GM19193 (cell line): Measurements from ENCODE around the gene PRR14L.

ENCODE experiments used
- POLR2A ChIP-seq: IDR thresholded peaks from 4 replicates; pipeline ENCODE4 v1.6.1; 2011; ENCODE audit not compliant: insufficient read depth, insufficient read length; ENCODE audit errors: extremely low read depth

PRR14L gene

DNA sequence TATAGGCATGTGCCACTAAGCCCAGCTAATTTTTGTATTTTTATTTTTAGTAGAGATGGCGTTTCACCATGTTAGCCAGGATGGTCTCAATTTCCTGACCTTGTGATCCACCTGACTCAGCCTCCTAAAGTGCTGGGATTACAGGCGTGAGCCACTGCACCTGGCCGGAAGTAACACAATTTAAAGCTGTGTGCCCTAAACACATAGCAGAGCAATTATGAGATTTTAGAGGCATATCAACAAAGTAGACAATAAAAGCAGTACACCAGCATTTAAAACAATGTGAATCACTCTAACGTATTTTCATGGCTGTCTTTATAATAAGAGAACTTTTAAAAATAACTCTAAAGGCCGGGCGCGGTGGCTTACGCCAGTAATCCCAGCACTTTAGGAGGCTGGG lies 42.4 kb downstream of the PRR14L start:
- no peak for TF ChIP-seq POLR2A

DNA sequence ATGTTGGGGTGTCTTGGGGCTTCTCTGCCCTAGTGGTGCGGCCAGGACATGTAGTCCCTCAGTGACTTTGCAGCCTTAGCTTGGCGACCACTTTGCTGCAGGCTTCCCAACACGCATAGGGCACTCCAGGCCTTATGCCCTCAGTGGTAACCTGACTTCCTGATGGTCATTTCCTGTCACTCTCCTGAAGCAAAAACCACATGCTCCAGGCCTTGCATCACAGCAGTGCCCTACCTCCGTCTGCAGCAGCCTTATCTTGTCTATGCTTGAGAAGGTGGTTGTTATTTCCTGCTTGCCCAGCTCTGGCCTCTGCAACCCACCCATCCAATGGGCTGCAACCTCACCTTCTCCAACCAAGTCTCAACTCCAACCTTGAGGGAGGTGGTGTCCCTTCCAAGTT lies 54.5 kb downstream of the PRR14L start:
- TF ChIP-seq POLR2A, result no peak

- no peak for TF ChIP-seq POLR2A
These were observed 57.6 kb downstream of the PRR14L start for GRCh38 chr22:31692186-31692886.

- TF ChIP-seq POLR2A, result no peak
These were observed 58.5 kb downstream of the PRR14L start for GRCh38 chr22:31691408-31691807.

DNA sequence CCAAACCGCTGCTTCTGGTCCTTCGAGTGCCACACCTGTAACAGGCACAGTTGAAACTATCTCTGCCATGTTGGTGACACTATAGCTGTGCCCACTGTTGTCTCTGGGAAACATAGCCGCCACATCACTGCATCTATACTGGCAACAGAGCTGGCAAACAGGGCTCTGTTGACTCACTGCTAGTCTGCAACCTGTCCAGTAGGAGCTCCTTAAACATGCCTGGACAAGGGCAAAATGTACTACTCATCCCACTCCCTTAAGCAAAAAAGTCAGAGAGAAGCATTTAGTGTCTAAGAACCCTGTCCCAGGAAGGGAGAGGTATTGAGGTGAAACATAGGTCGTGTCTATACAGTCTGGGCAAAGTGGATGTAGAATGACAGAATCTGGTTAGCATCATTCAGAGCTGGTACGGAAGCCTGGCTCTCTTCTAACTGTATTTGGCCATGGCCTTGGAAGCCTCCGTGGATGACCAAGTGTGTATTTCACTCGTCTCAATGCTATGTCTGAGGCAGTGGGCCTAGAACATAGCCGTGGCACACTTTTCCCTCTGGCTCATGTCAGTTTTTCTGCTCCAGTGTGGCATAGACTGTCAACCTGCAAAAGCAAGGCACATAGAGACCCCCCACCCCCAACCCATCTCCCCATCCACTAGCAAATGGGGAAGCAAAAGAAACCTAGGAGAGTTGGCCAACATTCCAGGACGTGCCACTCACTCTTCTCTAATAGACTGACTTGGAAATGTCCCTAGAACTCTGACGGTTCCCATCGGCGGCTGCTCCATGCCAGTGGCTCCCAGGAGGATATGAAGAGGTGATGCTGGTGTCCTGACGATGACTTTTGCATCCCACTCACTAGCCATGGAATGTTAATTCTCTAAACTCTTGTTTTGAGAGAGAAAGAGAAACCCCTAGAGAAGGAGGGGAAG lies 66.5 kb downstream of the PRR14L start:
- TF ChIP-seq POLR2A, result no peak

GRCh38 chr22:31682751-31683150 lies 67.2 kb downstream of the PRR14L start:
- TF ChIP-seq POLR2A, result no peak

DNA sequence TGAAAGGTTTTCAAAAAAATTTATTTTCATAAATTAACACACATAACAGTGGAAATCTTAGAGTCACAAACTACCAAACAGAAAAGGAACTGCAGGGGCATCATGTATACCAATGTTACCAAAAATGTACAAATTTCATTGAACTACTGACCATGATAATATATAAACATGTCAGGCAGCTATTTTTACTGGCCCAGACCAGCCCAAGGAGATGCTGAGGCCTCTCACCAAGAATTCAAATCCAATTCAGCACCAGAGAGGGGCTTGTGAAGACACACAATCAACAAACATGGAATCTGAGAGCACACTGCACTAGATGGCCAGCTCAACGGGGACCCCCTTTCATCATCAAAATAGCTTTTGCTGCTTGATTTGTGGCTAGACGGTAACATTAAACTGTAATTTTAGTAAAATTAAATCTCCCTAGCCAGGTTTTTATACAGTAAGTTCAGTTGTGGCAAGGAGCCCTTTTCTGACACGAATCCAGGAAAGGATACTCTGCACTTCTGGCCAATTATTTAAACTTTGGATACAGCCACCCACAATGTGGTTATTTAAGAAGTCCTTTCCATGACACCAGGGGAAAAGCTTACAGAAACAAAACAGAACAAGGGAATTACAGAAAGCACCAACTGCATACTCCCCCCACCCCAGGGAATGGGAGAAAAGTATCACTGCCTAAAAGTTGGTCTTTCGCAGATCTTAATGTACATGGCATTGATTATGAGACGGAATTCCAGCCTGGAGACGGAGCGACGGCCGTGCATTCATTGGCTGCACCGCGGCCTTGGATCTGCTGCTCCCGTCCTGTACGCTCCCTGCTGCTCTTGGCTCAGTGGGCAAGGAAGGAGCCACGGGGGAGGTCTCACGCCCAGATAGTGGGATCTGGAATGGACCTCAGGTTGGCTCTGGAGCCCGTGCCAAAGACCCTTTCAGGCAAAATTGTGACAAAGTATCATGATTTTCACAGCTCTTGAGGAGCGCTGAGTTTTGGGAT lies 68.3 kb downstream of the PRR14L start:
- TF ChIP-seq POLR2A, result no peak

DNA sequence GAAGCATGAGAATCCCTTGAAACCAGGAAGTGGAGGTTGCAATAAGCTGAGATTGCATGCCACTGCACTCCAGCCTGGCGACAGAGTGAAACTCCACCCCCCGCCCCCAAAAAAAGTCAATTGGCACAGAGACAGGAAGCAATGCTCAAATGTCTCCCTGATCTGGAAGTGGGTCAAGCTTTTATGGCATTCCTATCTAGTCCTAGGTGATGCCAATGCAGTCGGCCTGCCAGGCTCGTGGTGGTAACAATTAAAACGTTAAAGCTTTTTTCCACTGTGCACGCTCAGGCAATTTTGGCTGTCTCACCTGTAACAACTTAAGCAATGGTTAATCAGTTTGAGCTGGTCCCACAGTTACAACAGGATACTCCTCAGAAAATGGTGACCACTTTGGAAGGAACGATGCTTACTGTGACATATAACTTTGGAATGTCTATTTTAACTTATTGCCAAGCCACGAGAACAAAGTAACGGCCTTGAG lies 69.0 kb downstream of the PRR14L start:
- no peak for TF ChIP-seq POLR2A

DNA sequence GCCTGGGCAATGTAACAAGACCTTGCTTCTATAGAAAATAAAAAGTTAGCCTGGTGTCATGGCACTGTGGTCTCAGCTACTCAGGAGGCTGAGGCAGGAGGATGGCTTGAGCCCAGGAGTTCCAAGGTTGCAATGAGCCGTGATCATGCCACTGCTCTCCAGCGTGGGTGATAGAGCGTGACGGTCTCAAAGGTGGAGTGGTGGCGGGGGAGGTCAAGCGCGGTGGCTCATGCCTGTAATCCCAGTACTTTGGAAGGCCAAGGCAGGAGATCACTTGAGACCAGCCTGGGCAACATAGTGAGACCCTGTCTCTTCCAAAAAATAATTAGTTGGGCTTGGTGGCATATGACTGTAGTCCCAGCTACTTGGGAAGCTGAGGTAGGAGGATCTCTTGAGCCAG lies 71.2 kb downstream of the PRR14L start:
- no peak for TF ChIP-seq POLR2A

- TF ChIP-seq POLR2A, result peak; percentile 63
These were observed 73.2 kb downstream of the PRR14L start for GRCh38 chr22:31676700-31677099.

DNA sequence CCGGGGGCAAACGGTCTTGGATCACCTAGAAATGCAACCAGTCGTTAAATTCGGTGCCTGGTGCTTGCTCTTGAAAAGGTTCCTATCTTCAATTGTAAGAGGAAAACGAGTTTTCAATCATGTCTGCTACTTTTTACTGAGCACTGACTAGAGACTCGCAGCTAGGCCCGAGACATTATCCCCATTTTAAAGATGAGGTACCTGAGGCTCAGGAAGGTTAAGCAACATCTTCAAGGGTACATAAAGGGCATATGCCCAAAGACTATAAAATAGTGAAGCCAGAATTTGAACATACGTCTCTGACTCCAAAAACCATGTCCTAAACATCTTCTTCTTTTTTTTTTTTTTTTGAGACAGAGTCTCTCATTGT lies 87.3 kb downstream of the PRR14L start:
- no peak for TF ChIP-seq POLR2A

GRCh38 chr22:31661851-31662667 lies 87.9 kb downstream of the PRR14L start, which contains the start of gene PISD:
TSS of gene PISD (minus strand) at chr22:31662215. CDS start at chr22:31662208, 7 bp downstream.
- TF ChIP-seq POLR2A, result peak; percentile 84

DNA sequence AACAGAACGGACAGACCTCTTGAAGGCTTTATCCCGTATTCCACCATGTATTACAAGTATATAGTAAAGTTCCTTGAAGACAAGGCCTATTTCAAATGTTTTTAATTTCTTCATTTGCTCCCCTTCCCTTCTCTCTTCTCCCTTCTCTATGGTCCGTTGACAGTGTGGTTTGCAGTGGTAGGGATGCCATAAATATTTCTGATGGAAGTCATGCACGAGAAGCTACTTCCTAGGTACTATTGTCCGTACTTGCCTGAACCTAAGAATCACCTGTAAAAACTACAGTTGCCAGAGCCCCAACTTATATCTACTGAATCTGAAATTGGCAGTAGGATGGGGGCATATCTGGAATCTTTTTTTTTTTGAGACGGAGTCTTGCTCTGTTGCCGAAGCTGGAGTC lies 90.7 kb downstream of the PRR14L start:
- no peak for TF ChIP-seq POLR2A

GRCh38 chr22:31654408-31654807 lies 95.5 kb downstream of the PRR14L start:
- TF ChIP-seq POLR2A, result no peak
